ENCODE measurements around the gene GOLGA8K.
"Not testable (repeated sequence)": the region's sequence is repeated elsewhere in the genome, so short reads cannot be mapped to it uniquely, and the experiment has no call there.

GOLGA8K gene

DNA sequence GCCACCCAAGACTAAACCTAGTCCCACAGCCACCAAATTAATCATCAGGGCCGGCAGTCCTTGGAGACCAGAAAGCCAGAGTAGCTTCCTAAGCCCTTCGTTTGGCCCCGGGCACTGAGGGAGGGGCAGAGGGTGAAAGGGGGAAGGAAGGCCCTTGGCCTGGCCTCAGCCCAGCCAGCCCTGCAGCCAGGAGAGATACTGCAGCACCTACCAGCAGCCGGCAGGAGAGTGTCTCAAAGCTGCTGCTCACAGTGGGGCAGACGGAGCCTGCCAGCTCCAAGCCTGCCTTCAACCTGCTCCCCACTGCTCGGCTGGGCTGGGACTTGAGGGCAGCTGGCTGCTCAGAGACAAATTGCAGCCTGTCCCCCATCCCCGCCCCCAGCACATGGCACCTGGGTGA lies 50.3 kb downstream of the GOLGA8K start:
- DNase-seq = not testable (repeated sequence)

DNA sequence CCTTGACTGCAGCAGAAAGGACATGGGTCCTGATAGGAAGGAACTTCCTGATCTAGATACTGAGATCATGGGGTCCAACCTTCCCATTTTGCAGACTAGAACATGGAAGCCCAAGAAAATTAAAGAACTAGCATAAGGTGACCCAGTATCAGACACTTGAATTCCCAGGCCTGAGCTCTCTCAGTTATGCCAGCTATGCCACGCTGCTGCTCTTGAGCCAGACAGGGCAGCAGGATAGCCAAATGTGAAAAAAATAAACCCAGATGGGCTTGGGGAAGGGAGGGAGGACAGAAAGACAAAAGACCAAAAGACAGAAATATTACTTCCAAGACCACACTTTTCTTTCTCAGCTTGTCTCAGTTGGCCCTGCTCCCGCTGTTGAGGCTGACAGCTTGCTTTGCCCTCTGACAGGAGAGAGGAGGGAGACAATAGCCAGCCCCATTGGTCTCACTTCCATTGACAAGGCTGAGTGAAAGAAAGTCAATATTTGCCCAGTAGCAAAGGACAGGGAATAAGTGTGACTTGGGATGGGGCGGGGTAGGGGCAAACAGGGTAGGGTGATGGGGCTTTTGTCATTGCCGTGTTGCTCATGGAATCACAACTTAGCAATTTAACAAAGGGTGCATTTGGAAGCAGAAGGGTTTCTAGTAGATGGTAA lies 52.4 kb downstream of the GOLGA8K start:
- DNase-seq = not testable (repeated sequence)

DNA sequence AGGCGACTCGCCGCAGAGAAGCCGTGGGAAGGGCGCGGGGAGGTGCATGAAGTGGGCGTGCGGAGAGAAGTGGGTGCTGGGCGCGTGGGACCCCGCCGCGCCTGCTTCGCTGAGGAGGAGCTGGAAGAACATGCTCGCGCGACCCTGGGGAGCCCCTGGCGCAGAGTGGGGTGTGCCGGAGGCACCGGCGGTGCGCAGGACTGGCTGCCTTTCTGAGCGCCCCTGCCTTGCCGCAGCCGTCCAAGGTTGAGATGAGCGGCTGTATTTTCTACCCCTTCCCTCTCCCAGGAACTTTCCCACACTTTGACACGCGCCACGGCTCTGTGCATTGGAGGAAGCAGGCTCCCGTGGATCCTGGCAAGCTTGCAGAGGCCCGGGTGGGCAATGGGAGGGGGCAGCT lies 56.1 kb downstream of the GOLGA8K start:
- DNase-seq = not testable (repeated sequence)

DNA sequence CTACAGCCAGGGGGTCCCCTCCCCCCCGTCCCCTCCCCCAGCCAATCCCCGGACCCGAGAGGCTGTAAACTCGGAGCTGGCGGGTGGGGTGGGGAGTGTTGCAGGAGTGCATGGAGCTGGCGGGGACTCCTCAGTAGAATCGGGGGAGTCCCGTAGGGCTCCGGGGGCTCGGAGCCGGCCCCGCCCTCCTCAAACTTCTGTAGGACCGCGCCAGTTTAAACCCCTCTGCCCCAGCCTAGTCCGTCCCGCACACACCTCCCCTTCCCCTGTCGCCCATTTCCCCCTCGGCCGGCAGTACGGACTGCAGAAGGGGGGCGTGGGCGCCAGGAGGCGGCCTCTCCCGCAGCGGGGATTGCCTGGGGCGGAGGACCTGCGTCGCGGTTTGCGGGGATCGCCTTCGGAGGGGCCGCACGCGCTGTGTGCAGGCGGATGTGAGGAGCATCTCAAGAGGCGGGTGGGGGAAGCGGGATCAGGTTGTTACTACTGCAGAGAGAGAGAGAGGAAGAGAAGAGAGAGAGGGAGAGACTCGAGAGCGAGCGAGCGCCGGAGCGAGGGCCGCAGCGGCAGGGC lies 57.0 kb downstream of the GOLGA8K start:
- not testable (repeated sequence) for DNase-seq

DNA sequence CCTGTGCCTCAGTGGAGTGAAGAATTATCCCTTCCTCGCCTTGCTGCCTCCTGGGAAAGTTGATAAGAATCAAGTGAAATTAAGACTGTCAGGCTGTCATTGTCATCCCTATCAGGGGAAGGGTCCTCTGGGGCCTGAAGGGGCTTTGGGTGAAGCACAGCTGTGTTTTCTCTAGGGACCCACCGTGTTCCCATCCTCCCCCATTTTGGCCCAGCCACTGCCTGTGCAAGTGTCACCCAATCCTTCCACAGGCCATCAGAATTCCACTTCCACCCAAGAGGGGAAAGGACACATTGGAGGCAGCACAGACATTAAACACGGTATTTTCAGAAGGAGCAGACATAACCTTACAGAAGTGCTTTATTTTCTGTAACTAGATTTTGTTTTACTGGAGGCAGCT lies 59.2 kb downstream of the GOLGA8K start:
- DNase-seq = not testable (repeated sequence)

Measured in NCI-H510A treated with DMSO at 0.1 percent for 48 hours (cell line).